NCI-H2171 treated with DMSO at 0.1 percent for 48 hours (cell line): ENCODE data around the gene OTULIN.

Experiments
- DNase-seq: peaks from one replicate; lab custom pipeline; 2025; lab: John Stamatoyannopoulos, UW

OTULIN gene

DNA sequence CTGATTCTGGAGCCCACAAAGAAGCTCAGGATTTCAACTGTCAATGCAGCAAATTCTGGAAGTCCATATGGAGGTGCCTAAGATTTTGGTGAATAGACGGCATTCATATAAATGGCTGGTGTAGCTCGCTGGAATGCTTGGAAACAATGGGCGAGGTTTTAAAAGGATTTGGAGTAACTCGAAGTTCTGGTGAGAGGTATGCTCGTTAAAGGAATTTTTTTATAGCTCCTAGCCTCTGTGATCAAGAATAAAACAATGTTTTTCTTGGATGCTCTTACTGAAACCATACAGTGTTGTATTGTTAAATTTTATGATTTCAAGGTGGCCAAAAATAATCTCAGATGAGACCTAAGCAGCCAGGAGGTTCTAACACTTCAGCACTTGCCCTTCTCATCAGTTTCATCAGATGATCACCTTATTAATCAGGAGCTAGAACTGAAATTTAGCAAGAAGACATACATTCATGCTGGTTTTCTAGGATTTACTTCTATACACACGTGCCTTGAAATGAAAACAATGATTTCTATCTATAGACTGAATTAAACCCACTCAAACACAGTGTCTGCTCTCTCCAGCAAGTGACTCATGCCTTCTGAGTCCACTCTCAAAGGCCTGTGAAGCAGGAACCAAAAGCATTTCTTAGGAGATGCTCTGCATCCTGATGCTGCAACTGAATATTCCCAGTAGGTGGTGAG lies 79.2 kb downstream of the OTULIN start:
- no peak for DNase-seq

DNA sequence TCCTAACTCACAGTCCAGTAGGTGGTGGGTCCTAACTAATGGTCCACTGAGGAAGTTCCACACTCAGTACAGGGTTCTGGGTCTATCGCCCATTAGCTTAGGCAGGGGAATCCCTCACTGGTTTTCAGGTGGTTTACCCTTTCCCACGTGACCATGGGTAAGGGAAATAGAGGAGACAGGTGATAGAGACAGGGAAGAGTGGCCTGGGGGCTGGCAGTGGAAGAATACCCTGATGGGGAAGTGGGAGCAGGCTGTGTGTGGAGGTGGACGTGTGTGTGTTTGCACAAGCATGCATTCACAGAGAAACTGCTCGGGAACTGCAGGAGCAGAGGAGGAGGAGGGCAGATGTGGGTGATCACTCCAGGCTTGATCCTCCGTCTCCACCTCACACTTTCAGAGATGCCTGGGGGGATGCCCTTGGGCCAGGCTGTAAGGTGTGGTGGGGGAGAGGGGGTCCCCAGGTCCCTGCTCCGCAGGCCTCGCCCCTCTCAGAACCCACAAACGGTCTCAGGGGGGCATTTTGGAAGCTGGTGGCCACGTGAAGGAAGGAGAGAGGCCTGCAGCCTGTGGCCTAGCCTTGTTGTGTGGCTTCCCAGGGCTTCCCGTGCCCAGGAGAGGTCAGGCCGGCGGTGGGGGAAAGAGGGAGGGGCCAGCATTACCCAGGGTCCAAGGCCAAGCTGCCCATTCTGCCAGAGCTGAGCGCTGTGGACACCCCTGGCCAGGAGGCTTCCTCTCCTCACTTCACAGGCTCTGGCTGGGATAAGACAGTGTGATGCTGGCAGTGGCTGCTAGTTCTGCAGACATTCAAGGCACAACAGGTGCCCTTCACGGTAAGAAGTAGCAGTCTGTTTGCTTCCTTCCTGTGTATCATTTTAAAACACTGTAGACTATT lies 80.0 kb downstream of the OTULIN start:
- DNase-seq, result no peak

DNA sequence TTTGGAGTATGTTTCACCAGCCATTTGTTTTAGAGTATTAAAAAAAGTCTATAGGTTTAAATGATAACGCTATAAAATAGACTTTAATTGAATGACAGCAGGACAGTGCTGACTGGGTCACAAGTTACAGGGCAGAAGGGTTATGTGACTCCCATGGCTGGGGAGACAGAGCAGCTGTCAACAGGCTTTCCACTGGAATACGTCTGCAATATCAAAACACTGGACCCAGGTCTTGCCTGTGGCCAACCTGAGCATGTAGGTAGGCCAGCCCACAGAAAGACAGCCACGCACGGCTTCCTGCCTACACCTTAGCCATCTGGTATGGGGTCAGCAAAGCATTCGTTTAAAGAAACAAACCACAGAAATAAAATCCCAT lies 80.7 kb downstream of the OTULIN start:
- DNase-seq, result no peak

GRCh38 chr5:14745753-14746152 lies 81.2 kb downstream of the OTULIN start:
- no peak for DNase-seq

DNA sequence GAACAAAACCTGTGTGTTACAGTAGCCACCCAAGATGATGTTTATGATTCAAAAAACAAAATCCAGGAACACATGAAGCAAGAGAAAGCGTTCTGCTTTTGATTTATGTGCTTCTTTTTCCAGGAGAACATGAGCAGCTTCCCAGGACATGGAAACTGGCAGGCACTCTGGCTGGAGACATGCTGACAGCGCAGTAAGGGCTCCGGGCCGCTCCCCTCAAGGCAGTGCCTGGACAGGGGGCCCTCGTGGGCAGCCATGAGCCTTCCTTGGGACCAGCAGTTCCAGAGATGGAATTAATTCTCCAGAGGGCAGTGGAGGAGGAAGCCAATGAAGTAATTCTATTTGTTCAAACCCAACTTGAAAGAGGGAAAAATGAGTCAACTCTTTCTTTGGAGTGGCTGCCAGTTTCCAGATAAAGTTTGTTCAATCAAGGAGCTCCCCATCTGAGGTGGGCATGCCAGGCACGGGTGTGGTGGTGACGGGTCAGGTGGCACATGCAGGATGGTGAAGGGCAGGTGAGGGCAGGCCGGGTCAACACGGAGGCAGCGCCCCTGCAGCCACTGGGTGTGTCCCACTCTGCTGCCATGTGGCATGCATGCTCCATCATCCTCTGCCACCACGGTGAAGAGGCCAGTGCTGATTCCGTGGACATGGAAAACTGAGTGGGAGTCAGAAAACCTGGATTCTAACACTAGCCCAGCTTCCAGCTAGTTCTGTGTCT lies 83.8 kb downstream of the OTULIN start:
- no peak for DNase-seq
